GM19035 (cell line): ENCODE measurements around the gene EOLA2.
A peak's percentile ranks its signal among the peaks of the same experiment; 100 is the strongest.
"Not testable (repeated sequence)": the region's sequence is repeated elsewhere in the genome, so short reads cannot be mapped to it uniquely, and the experiment has no call there.

Experiments used
- ATAC-seq: cut with Tn5 transposase; IDR thresholded peaks from one replicate; pipeline ENCODE4 v1.9.1; 2021; ENCODE audit not compliant: unreplicated experiment

EOLA2 gene

DNA sequence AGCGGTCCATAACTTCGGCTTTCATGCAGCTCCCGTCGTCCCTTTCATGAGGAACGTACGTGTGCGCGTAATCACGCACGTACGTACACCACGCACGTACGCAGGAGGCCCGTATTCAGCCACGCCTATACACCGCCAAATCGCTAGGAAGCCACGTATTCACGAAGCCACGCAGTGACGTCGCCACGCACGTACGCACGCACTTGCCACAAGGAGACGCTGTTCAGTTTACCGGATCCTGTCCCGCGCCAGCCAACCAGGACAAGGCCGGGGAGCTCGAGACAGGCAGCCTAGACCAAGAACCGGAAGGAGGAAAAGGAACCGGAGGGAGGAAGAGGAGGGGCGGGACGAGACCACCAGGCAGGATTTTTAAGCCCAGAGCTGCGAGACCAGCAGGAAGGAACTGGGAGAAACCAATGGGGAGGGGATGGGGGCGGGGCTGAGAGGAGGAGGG is at the start of gene EOLA2:
Gene EOLA2, minus strand, starts transcription at position 65 of the 454 bp plus-strand sequence. CDS start 4,617 bp downstream, outside the sequence.
- peak; percentile 75 for ATAC-seq

GRCh38 chrX:149987613-149988012 is 49.3 kb upstream of the EOLA2 start:
- ATAC-seq: no peak

GRCh38 chrX:149984411-149984810 is 46.1 kb upstream of the EOLA2 start:
- no peak for ATAC-seq

GRCh38 chrX:149982310-149982709 is 44.0 kb upstream of the EOLA2 start:
- ATAC-seq: no peak

DNA sequence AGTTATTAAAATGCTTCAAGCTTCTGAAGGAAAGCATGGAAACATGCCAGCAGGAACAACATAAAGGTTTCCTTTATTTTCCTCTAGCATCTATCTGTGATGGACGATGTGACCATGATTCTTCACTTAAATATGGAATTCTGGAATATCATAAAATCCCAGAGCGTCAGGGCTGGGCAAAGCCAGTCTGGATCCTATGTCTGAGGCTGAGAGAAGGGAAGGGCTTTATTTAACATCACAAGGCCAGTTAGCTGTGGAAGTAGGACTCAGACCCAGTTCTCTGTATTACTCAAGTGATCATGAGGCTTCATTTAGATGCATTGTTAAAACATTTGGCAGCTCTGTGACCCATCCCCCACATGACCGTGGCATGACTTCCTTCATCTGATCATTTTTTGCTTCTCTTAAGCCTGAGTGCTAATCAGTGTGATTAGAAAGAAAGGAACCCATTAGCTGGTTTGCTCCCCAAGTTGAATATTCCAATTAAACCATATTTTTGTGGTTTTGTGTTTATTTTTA is 40.9 kb upstream of the EOLA2 start:
- no peak for ATAC-seq

- no peak for ATAC-seq
Measured at GRCh38 chrX:149962859-149963757, 24.8 kb upstream of the EOLA2 start.

- ATAC-seq: no peak
Measured at GRCh38 chrX:149962010-149962409, 23.7 kb upstream of the EOLA2 start.

- no peak for ATAC-seq
Measured at GRCh38 chrX:149961572-149961971, 23.3 kb upstream of the EOLA2 start.

GRCh38 chrX:149950681-149951080 is 12.4 kb upstream of the EOLA2 start:
- no peak for ATAC-seq

GRCh38 chrX:149949743-149950436 is 11.6 kb upstream of the EOLA2 start:
- ATAC-seq: no peak

- no peak for ATAC-seq
Measured at GRCh38 chrX:149948016-149948415, 9.7 kb upstream of the EOLA2 start.

DNA sequence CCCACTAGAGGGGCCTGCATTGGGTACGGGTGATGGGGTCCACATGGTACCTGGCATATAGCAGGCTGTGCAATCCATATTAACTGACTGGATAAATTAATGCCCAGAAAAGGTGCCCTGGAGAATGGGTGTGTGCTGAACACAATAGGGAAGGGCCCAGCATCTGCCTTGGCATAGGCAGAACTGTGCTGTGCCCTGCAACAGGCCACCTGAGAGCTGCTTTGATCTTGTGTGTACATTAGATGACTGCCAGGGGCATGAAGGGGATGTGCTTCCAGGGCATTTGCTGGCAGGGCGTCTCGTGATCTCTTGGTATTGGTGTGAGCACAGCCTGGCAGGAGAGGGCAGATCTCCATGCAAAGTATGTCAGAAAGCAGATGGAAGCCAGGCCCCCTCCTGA is 8.6 kb upstream of the EOLA2 start:
- ATAC-seq: not testable (repeated sequence)

GRCh38 chrX:149945820-149946219 is 7.5 kb upstream of the EOLA2 start:
- ATAC-seq: not testable (repeated sequence)

DNA sequence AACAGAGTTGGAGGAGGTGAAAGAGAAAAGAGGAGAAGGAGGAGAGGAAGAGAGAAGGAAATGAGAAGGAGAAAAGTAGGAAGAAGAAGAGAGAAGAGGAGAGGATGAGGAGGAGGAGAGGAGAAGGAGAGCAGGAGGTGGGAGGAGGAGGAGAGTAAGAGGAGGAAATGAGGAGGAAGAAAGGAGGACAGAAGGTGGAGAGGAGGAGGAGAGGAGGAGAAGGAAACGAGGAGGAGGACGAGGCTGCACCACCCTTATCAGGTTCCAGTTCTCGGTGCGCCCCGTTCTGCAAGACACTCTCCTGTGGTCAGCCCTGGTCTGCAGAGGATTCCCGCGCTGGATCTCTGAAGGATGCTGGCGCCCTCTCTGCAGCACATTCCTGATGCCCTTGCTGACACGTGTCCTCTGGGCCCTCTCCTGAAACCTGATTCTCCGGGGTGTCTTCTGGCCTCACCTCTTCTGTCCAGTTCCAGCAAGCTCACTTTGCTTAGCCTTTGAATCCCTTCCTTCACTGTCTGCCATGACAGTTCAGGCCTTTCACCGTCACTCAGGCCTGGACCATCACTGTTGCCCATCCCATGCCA is 6.9 kb upstream of the EOLA2 start:
- not testable (repeated sequence) for ATAC-seq

GRCh38 chrX:149940674-149941024 is 2.4 kb upstream of the EOLA2 start:
- not testable (repeated sequence) for ATAC-seq

DNA sequence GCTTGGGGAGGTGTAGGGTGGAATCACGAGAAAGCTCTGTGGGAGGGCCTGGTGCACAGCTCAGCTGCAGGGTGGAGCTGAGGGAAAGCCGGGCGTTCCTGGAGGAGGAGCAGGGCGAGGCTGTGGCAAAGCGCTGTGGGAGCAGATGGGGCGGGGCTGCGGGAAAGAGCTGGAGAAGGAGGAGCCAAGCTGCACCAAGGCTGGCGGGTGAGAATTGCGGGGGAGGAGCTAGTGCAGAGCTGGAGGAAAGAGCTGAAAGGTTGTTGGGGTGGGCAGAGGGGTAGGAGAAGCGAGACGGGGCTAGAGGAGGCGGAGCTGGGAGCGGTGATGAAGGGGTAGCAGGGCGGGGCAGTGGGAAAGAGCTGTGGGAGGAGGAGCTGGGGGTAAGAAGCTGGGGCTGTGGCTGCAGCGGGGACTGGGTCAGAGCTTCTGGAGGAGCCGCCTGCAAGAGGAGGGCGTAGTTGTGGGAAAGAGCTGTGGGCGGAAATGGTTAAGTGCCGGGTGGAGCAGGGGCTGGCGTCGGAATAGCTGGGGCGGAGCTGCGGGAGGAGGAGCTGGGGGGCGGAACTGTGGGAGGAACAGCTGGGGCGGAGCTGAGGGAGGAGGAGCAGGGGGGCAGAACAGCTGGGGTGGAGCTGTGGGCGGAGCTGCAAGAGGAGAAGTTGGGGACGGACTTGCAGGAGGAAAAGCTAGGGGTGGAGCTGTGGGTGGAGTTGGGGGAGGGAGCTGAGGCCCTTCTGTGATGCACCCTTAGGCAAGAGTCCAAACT is 1.8 kb upstream of the EOLA2 start:
- peak; percentile 37 for ATAC-seq

- ATAC-seq: peak; percentile 14
Measured at GRCh38 chrX:149939655-149939904, 1.3 kb upstream of the EOLA2 start.

GRCh38 chrX:149938881-149939654 is 777 bp upstream of the EOLA2 start:
- peak; percentile 4 for ATAC-seq

DNA sequence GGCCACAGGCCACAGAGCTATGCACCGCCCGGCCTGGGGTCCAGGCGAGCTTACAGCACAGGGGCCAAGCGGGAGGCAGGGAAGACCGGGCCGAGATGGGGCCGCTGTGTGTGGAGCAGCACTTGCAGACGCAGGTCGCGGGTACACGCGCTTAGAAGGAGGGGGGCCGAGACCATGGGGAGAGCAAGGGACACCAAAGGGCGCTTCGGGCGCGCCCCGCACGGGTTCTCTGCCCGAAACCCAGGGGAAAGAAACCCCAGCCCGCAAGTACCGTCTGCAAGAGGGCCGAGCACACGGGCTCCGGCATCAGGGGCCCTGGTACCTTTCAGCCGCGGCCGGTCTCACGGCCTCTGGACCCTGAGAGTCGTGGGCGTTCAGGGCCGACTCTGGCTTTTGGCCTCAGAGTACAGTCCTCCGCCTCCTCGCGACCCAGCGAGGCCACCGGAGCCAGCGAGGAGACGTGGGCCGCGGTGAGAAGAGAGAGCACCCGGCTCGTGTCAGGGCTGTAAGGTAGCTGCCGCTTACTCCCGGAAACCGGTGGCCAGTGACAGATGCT is 342 bp downstream of the EOLA2 start:
- no peak for ATAC-seq

DNA sequence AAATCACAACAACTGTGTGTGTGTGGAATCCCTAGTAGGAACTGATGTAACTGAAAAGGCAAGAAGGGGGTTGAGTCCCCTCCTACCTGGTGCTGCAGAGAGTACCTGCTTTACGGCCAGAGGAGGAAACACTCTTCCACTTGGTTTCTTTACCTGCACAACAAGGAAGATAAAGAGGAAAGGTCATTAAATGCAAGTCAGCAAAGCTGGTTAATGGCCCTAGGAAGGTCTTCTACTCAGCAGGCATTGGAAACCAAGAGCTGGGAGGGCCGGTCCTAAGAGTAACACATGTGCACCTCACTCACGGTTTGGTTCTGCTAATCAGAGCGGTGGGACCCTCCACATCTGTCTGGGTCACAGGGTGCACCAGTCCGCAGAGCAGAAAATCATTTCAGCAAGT is 963 bp downstream of the EOLA2 start:
- not testable (repeated sequence) for ATAC-seq
